Smooth muscle cell (in vitro differentiated cells): Measurements from ENCODE around the gene HDAC5. TPM values are rescaled to one million over a fixed set of nuclear protein-coding genes. Genes with fewer than 3 reads are reported as not detected.
A peak's percentile ranks its signal among the peaks of the same experiment; 100 is the strongest.

Source experiments
- DNase-seq: peaks from one replicate; lab custom pipeline; 2025; ENCODE audit not compliant: unreplicated experiment; lab: John Stamatoyannopoulos, UW
- H2AFZ ChIP-seq: fragments of 200-600 bp; sonication (generic); 2 replicates; pipeline ENCODE4 v1.6.0; 2016; ENCODE audit warnings: antibody characterized with exemption, low read depth, mild to moderate bottlenecking
- H3F3A ChIP-seq: fragments of 200-600 bp; sonication (generic); 2 replicates; pipeline ENCODE4 v1.6.0; 2017; ENCODE audit warnings: antibody characterized with exemption, low read depth
- H3K27ac ChIP-seq: fragments of 200-600 bp; sonication (generic); 2 replicates; pipeline ENCODE4 v1.5.1; 2016; ENCODE audit warnings: low read depth, mild to moderate bottlenecking
- H3K27me3 ChIP-seq: fragments of 200-600 bp; sonication (generic); 2 replicates; pipeline ENCODE4 v1.6.1; 2016; ENCODE audit warnings: low read depth, mild to moderate bottlenecking
- H3K36me3 ChIP-seq: fragments of 200-600 bp; sonication (generic); 2 replicates; pipeline ENCODE4 v1.5.1; 2016; ENCODE audit warnings: low read depth
- H3K4me1 ChIP-seq: fragments of 200-600 bp; sonication (generic); 2 replicates; pipeline ENCODE4 v1.5.1; 2016; ENCODE audit warnings: low read depth
- H3K4me2 ChIP-seq: fragments of 200-600 bp; sonication (generic); 2 replicates; pipeline ENCODE4 v1.6.0; 2016; ENCODE audit warnings: mild to moderate bottlenecking
- H3K4me3 ChIP-seq: fragments of 200-600 bp; sonication (generic); 2 replicates; pipeline ENCODE4 v1.5.1; 2016; ENCODE audit warnings: mild to moderate bottlenecking
- H3K79me2 ChIP-seq: fragments of 200-600 bp; sonication (generic); 2 replicates; pipeline ENCODE4 v1.6.0; 2016; ENCODE audit warnings: low read depth, mild to moderate bottlenecking
- H3K9ac ChIP-seq: fragments of 200-600 bp; sonication (generic); 2 replicates; pipeline ENCODE4 v1.6.0; 2016; ENCODE audit warnings: low read depth
- H3K9me3 ChIP-seq: fragments of 200-600 bp; sonication (generic); replicated peaks from 2 replicates; pipeline ENCODE4 v1.5.1; 2016; ENCODE audit warnings: low read depth
- H4K20me1 ChIP-seq: fragments of 200-600 bp; sonication (generic); 2 replicates; pipeline ENCODE4 v1.6.0; 2016; ENCODE audit warnings: low read depth
- CTCF ChIP-seq: fragments of 200-600 bp; sonication (generic); IDR thresholded peaks from 2 replicates; pipeline ENCODE4 v1.5.1; 2017; ENCODE audit warnings: borderline replicate concordance, mild to moderate bottlenecking, antibody characterized with exemption; ENCODE audit not compliant: insufficient read depth, poor library complexity, severe bottlenecking
- WGBS: methylation state at CpG from one replicate; pipeline ENCODE4 v1.1.7; 2016; ENCODE audit warnings: low lambda C conversion rate; 5-methylcytosine and 5-hydroxymethylcytosine counted together
- polyA plus RNA-seq: library from polyadenylated mRNA; unstranded; fragments of >200 nt; fragmentation: Nextera tagmentation; extraction: Ambion mirVana; gene quantifications from 2 replicates; pipeline ENCODE4 v1.2.1, GENCODE V29; 2016
- total RNA-seq: library from RNA; depleted of rRNA; stranded (reverse); fragments of >200 nt; gene quantifications from 2 replicates; pipeline ENCODE4 v1.2.3, GENCODE V29; 2014

HDAC5 gene
- total RNA-seq (48.7 and 65.3 TPM in 2 replicates), polyA plus RNA-seq (51.6 and 52.6 TPM in 2 replicates)

DNA sequence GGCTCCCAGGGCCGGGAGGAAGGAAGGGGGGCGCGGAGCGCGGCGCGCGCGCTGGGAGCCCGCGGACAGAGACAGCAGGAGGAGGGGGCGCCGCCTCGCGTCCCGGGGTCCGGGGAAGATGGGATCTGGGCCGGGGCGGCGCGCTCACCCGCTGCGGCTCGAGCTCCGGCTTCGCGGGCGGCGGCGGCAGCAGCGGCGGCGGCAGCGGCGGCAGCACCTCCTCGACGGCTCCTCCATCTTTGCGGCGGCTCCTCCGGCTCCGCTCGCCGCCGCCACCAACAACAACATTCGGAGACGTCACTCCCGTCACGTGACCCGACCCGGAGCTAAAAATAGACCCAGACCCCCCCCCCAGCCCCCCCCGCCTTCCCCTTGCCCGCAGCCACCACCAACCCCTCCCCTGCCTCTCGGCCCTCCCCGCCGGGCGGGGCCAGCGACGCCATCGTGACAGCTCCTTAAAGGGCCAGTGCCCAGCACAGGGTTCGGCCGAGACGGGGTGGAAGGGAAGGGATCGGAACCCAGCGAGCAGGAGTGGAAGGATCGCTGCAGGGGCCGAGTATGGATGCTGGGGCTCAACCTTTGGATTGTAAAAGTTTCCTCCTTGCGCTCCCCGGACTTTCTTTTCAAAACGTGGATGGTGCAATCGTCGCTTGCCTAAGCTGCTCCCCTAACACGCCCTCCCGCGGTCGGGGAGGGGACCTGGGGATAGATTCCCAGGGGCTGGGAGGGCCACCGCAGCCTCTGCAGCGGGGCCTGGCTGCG lies at the start of gene HDAC5:
HDAC5 (minus strand) TSS at position 286 of the 762 bp plus-strand sequence. CDS start 6,126 bp downstream, outside the sequence.
- peak; percentile 45 for TF ChIP-seq CTCF
- peak; percentile 96 for DNase-seq

DNA sequence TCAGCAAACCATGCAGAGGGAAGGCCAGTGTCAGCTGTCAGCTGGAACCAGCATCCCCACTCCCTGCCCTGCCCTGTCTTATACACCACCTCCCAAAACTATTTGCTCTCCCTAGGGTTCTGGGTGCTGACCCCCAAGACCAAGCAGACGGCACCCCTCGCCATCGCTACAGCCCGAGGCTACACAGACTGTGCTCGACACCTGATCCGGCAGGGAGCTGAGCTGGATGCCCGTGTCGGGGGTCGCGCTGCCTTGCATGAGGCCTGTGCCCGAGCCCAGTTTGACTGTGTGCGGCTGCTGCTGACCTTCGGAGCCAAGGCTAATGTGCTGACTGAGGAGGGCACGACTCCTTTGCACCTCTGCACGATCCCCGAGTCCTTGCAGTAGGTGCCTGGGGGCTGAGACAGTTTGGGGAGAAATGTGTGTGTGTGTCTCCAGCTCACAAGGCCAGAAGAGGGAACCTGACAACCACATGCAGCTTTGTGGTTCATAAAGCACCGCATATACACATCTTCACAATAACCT lies 48.6 kb upstream of the HDAC5 start:
- Histone ChIP-seq H4K20me1 (no peaks in the 10 kb centered on the region), H3K79me2 (no peaks in the 10 kb centered on the region), H3K9me3 (no peaks in the 10 kb centered on the region), H3K27me3 (no peaks in the 10 kb centered on the region), H3K36me3 (no peaks in the 10 kb centered on the region), H2AFZ (no peak overlapping the region), H3K27ac (no peak overlapping the region), H3K4me3 (no peak overlapping the region), H3K4me1 (peaks cover 9% of the 10 kb centered on the region), H3F3A (no peaks in the 10 kb centered on the region), H3K9ac (no peak overlapping the region), H3K4me2 (no peak overlapping the region)
- no peak for TF ChIP-seq CTCF
- no peak for DNase-seq
- WGBS: 94% methylated on average over 17 of the region's 17 CpGs

More for the DNA sequence above, at the start of gene HDAC5:
- Histone ChIP-seq H3K79me2 (peaks cover 28% of the 10 kb centered on the region), H3K36me3 (no peaks in the 10 kb centered on the region), H3K4me3 (peak within 1 kb of the TSS; percentile 97), H3K9ac (peak within 1 kb of the TSS; percentile 94), H2AFZ (peak within 1 kb of the TSS; percentile 98), H3K27ac (peak within 1 kb of the TSS; percentile 95), H3K9me3 (no peaks in the 10 kb centered on the region), H3K4me2 (peak within 1 kb of the TSS; percentile 92), H4K20me1 (peaks cover 31% of the 10 kb centered on the region), H3K27me3 (no peaks in the 10 kb centered on the region), H3F3A (no peaks in the 10 kb centered on the region), H3K4me1 (peaks cover 24% of the 10 kb centered on the region)
- WGBS: under 1% methylated on average over 60 of the region's 78 CpGs

DNA sequence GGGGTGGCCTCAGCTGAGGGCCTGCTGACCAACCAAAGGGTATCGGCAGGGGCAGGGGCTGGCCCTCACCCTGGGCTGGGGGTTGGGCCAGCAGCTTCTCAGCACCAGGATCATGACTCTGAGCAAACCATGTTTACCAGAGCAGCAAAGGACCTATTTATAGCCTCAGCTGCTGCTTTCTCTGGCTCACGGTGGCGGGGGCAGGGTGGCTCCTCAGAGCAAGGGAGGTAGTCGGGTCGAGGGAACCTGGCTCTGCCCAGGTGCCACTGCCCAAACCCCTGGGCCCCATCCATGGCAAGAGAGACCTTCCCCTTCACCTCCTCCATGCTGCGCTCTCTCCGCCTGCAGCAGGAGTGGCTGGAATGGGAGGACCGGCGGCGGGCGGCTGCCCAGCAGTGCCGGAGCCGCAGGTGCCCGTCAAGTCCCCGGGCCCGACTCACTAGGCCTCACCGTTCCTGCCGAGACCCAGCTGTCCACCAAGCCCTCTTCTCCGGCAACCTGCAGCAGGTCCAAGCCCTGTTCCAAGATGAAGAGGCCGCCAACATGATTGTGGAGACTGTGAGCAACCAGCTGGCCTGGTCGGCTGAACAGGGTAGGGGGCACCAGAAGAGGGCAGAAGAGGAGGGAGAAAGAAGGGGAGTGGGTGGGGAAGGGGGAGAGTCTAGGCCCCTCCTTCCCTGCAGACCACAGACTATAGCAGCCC lies 47.2 kb upstream of the HDAC5 start, which contains the start of gene ASB16:
ASB16 (plus strand) TSS at position 206 of the 703 bp plus-strand sequence; CDS start at position 292, 86 bp downstream.
- H3K79me2 ChIP-seq: no peaks in the 10 kb centered on the region
- no peak within 1 kb of the TSS for H3K27ac ChIP-seq
- peak within 1 kb of the TSS; percentile 48 for H3K4me2 ChIP-seq
- WGBS: 71% methylated on average over 21 of the region's 21 CpGs
- H3K27me3 ChIP-seq: no peaks in the 10 kb centered on the region
- peaks cover 9% of the 10 kb centered on the region for H3K4me1 ChIP-seq
- no peaks in the 10 kb centered on the region for H3K36me3 ChIP-seq
- no peak for DNase-seq
- no peak within 1 kb of the TSS for H2AFZ ChIP-seq
- H4K20me1 ChIP-seq: no peaks in the 10 kb centered on the region
- H3K9ac ChIP-seq: no peak within 1 kb of the TSS
- H3F3A ChIP-seq: no peaks in the 10 kb centered on the region
- H3K4me3 ChIP-seq: no peak within 1 kb of the TSS
- TF ChIP-seq CTCF: no peak
- H3K9me3 ChIP-seq: no peaks in the 10 kb centered on the region
